ENCODE results near the gene IL36B. TPM values are rescaled to one million over a fixed set of nuclear protein-coding genes. Genes with fewer than 3 reads are reported as not detected.

Gene IL36B
- total RNA-seq, 2 donors from 2014 or later, result not detected

DNA sequence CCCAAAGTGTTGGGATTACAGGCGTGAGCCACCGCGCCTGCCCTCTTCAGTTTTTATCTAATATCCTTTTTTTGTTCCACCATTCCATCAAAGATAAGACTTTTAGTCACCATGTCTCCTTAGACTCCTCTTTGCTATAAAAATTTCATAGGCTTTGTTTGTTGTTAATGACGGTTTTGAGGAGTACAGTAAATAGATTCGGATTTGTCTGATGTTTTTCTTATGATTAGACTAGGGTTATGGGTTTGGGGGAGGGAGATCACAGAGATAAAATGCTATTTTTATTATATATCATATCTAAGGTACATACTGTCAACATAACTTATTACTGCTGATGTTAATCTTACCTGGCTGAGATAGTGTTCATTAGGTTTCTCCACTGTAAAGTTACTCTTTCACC is 6.2 kb downstream of the IL36B start:
- DNase-seq (ENCODE audit: low spot score), result no peak
- no peaks in the 10 kb centered on the region for H3K9me3 ChIP-seq
- H3K4me3 ChIP-seq, result no peak overlapping the region
- H3K4me1 ChIP-seq, result no peaks in the 10 kb centered on the region
- TF ChIP-seq, protein P1, sequence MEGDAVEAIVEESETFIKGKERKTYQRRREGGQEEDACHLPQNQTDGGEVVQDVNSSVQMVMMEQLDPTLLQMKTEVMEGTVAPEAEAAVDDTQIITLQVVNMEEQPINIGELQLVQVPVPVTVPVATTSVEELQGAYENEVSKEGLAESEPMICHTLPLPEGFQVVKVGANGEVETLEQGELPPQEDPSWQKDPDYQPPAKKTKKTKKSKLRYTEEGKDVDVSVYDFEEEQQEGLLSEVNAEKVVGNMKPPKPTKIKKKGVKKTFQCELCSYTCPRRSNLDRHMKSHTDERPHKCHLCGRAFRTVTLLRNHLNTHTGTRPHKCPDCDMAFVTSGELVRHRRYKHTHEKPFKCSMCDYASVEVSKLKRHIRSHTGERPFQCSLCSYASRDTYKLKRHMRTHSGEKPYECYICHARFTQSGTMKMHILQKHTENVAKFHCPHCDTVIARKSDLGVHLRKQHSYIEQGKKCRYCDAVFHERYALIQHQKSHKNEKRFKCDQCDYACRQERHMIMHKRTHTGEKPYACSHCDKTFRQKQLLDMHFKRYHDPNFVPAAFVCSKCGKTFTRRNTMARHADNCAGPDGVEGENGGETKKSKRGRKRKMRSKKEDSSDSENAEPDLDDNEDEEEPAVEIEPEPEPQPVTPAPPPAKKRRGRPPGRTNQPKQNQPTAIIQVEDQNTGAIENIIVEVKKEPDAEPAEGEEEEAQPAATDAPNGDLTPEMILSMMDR (IDR thresholded peaks at IDR 0.05), result no peak
- no peaks in the 10 kb centered on the region for H3K27me3 ChIP-seq
- no peaks in the 10 kb centered on the region for H3K36me3 ChIP-seq
- no peak overlapping the region for H3K27ac ChIP-seq

DNA sequence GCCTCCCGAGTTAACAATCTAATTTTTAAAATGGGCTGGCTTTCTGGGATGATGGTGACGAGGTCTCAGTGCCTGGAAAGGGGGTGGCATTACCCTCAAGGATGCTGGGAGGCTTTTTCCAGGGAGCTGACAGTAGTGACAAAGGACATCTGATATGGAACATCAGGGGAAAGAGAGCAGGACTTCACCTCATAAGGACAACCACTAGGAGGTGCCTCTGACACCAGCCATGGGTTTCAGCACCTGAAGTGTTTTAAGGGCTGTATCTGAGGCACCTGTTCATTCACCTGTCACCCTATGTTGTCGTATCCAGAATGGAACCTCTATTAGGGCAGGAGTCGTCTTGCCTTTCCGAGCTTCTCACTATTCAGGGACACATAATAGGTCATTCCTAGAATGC is 10.8 kb downstream of the IL36B start:
- TF ChIP-seq, protein P1 (IDR thresholded peaks at IDR 0.05), result no peak
- DNase-seq (ENCODE audit: low spot score), result no peak
- no peak overlapping the region for H3K4me3 ChIP-seq

DNA sequence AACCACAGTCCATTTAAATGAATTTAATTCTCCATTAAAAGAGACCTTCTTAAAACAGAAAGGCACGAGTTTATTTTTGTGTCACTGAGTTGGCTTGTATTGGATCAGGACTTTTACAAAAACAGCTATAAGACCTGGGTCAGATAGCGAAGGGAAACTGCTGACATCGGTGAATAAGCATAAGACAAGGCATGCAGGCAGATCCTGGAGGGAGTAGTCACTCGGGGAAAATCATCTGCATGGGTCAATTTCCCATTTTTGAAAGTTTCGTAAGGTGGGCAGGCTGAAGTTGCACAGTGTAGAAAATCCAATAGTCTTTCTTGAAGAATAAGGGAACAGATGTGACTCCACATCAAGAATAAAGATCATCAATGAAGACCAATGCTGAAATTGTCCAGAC is 12.9 kb downstream of the IL36B start:
- no peaks in the 10 kb centered on the region for H3K27me3 ChIP-seq

More for the DNA sequence above, 10.8 kb downstream of the IL36B start:
- no peak overlapping the region for H3K27ac ChIP-seq
- H3K36me3 ChIP-seq, result no peaks in the 10 kb centered on the region
- H3K27me3 ChIP-seq, result no peaks in the 10 kb centered on the region
- H3K9me3 ChIP-seq, result no peaks in the 10 kb centered on the region
- no peaks in the 10 kb centered on the region for H3K4me1 ChIP-seq

DNA sequence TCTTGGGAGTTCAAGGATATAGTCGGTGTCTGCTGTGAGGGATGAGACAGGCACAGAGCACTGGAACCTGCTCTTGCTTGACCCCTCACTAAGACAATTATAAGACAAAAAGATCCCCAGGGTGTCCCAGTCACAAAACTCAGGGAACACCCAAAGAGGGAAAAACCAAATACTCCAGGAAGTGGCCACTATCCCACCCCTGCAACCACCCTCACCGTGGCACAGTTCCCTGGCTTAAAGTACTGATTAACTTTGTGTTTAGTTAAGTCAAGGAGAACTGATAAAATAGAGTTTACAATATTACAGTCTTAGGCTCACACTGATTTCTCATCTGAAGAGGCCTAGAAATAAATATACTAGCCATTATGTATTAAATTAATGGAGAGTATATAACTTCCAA is 13.5 kb downstream of the IL36B start:
- Histone ChIP-seq H3K4me1 (no peaks in the 10 kb centered on the region), H3K9me3 (no peaks in the 10 kb centered on the region), H3K4me3 (no peak overlapping the region), H3K27me3 (no peaks in the 10 kb centered on the region), H3K36me3 (no peaks in the 10 kb centered on the region), H3K27ac (no peak overlapping the region)
- TF ChIP-seq, protein P1 (IDR thresholded peaks at IDR 0.05), result no peak
- no peak for DNase-seq (ENCODE audit: low spot score)

More for the DNA sequence above, 12.9 kb downstream of the IL36B start:
- TF ChIP-seq, protein P1 (IDR thresholded peaks at IDR 0.05), result no peak
- no peaks in the 10 kb centered on the region for H3K36me3 ChIP-seq
- no peak overlapping the region for H3K4me3 ChIP-seq
- DNase-seq (ENCODE audit: low spot score), result no peak
- H3K4me1 ChIP-seq, result no peaks in the 10 kb centered on the region
- no peak overlapping the region for H3K27ac ChIP-seq
- no peaks in the 10 kb centered on the region for H3K9me3 ChIP-seq

DNA sequence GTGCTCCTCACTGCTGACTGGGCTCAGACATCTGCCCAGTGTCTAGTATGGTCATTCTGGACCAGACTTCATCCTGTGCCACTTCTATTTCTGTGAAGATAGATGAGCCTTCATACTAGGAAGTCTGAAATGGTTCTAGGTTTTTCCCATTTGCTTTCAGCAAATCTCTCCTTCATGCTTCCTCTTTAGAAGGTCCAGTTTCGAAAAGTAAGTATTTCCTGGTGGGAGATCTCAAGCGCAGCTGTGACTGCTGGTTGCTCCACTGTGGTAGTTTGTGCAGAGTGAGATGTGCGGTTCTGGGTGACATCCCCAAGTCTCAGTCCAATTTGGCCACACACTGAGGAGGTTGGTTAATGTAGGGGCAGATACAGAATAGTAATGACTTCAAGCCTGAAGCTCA is 14.4 kb downstream of the IL36B start:
- no peak overlapping the region for H3K27ac ChIP-seq
- TF ChIP-seq, protein P1 (IDR thresholded peaks at IDR 0.05), result no peak
- H3K27me3 ChIP-seq, result no peaks in the 10 kb centered on the region
- no peaks in the 10 kb centered on the region for H3K9me3 ChIP-seq
- no peaks in the 10 kb centered on the region for H3K36me3 ChIP-seq
- no peak overlapping the region for H3K4me3 ChIP-seq
- H3K4me1 ChIP-seq, result no peaks in the 10 kb centered on the region
- no peak for DNase-seq (ENCODE audit: low spot score)

- H3K36me3 ChIP-seq, result no peaks in the 10 kb centered on the region
- no peaks in the 10 kb centered on the region for H3K4me1 ChIP-seq
- no peaks in the 10 kb centered on the region for H3K27me3 ChIP-seq
- no peaks in the 10 kb centered on the region for H3K9me3 ChIP-seq
- DNase-seq (ENCODE audit: low spot score), result no peak
- TF ChIP-seq, protein P1 (IDR thresholded peaks at IDR 0.05), result no peak
- no peak overlapping the region for H3K4me3 ChIP-seq
- H3K27ac ChIP-seq, result no peak overlapping the region
Observed at GRCh38 chr2:113036763-113037162, 15.9 kb downstream of the IL36B start.

Measured in right atrium auricular region (tissue), 2 donors.